HL-60 (cell line): Measurements from ENCODE around the gene ARAP2.

Source experiments
- DNase-seq, 2 experiments: peaks; one replicate each; pipeline ENCODE4 v3.0.0-alpha.2; 2010 to 2020; ENCODE audit warnings: low read depth in 1 of 2, low spot score in 1 of 2
- H3K27ac ChIP-seq: fragments of 250-450 bp; sonication (Bioruptor Pico); replicated peaks from 2 replicates; pipeline ENCODE4 v1.5.1; 2020; ENCODE audit warnings: mild to moderate bottlenecking, moderate library complexity
- H3K27me3 ChIP-seq: fragments of 250-450 bp; sonication (Bioruptor Pico); 2 replicates; pipeline ENCODE4 v1.5.1; 2021; ENCODE audit warnings: mild to moderate bottlenecking, moderate library complexity; ENCODE audit not compliant: insufficient read depth, poor library complexity, severe bottlenecking
- H3K4me3 ChIP-seq: replicated peaks from 2 replicates; pipeline ENCODE4 v1.5.1; 2011; ENCODE audit warnings: mild to moderate bottlenecking, control low read depth, low read length; ENCODE audit not compliant: insufficient read depth
- CTCF ChIP-seq: IDR thresholded peaks from one replicate; pipeline ENCODE4 v1.5.1; 2011; ENCODE audit warnings: low read length, control low read depth, inconsistent platforms; ENCODE audit not compliant: insufficient read depth
- GABPA ChIP-seq: IDR thresholded peaks from 2 replicates; pipeline ENCODE4 v1.6.1; 2012; ENCODE audit warnings: low read depth
- POLR2AphosphoS5 ChIP-seq: IDR thresholded peaks from 2 replicates; pipeline ENCODE4 v1.6.1; 2012; ENCODE audit warnings: low read depth
- SPI1 ChIP-seq: IDR thresholded peaks from 2 replicates; pipeline ENCODE4 v1.6.1; 2012; ENCODE audit warnings: low read depth, mild to moderate bottlenecking, borderline replicate concordance
- TF ChIP-seq, protein P1 (sequence below): IDR thresholded peaks from 2 replicates; pipeline ENCODE4 v1.6.1; 2012; ENCODE audit warnings: low read depth; ENCODE audit not compliant: insufficient replicate concordance

ARAP2 gene

DNA sequence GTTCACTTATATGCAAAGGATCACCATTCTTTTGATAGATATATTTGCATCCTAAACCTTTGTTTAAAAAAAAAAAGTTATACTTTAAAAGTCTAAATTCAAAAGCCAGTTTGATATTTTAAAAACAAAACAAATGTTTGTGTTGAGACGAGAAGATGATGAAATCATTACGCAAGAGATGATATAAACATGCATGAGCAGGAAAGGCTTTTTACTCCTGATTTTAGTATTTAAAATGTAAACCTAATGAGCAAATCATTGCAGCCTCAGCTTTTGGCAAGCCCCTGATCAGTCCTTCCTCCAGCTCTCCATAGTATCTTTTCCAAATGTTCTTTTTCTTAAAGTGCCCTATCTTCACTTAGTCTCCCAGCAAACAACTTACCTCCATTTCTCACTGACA is 115.6 kb downstream of the ARAP2 start:
- Histone ChIP-seq H3K27me3 (no peaks in the 10 kb centered on the region), H3K4me3 (no peak overlapping the region), H3K27ac (no peak overlapping the region)
- TF ChIP-seq POLR2AphosphoS5 = no peak
- no peak for TF ChIP-seq SPI1
- TF ChIP-seq GABPA = no peak
- TF ChIP-seq, protein P1, sequence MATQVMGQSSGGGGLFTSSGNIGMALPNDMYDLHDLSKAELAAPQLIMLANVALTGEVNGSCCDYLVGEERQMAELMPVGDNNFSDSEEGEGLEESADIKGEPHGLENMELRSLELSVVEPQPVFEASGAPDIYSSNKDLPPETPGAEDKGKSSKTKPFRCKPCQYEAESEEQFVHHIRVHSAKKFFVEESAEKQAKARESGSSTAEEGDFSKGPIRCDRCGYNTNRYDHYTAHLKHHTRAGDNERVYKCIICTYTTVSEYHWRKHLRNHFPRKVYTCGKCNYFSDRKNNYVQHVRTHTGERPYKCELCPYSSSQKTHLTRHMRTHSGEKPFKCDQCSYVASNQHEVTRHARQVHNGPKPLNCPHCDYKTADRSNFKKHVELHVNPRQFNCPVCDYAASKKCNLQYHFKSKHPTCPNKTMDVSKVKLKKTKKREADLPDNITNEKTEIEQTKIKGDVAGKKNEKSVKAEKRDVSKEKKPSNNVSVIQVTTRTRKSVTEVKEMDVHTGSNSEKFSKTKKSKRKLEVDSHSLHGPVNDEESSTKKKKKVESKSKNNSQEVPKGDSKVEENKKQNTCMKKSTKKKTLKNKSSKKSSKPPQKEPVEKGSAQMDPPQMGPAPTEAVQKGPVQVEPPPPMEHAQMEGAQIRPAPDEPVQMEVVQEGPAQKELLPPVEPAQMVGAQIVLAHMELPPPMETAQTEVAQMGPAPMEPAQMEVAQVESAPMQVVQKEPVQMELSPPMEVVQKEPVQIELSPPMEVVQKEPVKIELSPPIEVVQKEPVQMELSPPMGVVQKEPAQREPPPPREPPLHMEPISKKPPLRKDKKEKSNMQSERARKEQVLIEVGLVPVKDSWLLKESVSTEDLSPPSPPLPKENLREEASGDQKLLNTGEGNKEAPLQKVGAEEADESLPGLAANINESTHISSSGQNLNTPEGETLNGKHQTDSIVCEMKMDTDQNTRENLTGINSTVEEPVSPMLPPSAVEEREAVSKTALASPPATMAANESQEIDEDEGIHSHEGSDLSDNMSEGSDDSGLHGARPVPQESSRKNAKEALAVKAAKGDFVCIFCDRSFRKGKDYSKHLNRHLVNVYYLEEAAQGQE = no peak
- TF ChIP-seq CTCF = no peak
- no peak for DNase-seq

- peak; percentile 5 to 68 for DNase-seq
- Histone ChIP-seq H3K4me3 (no peak overlapping the region), H3K27me3 (no peaks in the 10 kb centered on the region), H3K27ac (peak overlapping the region; percentile 26)
- TF ChIP-seq GABPA (no peak), SPI1 (no peak), CTCF (no peak), POLR2AphosphoS5 (no peak)
- TF ChIP-seq, protein P1 = no peak
Measured at GRCh38 chr4:36123906-36124305, 120.4 kb downstream of the ARAP2 start.

- TF ChIP-seq POLR2AphosphoS5 (no peak; the same call in 1 of the 2 replicates), SPI1 (no peak)
- TF ChIP-seq, protein P1 = no peak
- Histone ChIP-seq H3K27ac (peak overlapping the region; percentile 63), H3K27me3 (no peaks in the 10 kb centered on the region), H3K4me3 (no peak overlapping the region)
- DNase-seq = peak; percentile 11 to 42
Measured at GRCh38 chr4:36115312-36115711, 129.0 kb downstream of the ARAP2 start.

DNA sequence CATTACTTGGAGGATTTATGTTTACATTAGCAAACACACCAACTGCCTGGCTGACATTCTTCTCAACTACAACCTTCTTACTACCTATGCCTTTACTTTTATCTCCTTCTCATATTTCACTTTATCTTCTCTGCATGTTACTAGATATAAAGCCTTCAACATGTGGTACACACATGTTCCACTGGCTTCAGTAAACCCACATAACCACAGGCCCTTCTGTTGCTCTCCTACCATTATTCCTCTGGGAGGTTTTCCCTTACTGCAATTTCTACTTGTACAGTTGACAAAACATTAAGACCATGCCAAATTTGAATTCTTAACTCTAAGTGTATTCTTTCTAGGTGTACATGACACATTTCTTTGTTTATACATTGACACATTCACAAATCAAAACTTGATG is 133.1 kb downstream of the ARAP2 start:
- DNase-seq = no peak
- no peak for TF ChIP-seq CTCF
- no peak for TF ChIP-seq GABPA
- TF ChIP-seq, protein P1 = no peak
- TF ChIP-seq SPI1 = no peak
- Histone ChIP-seq H3K4me3 (no peak overlapping the region), H3K27ac (peak overlapping the region; percentile 39), H3K27me3 (no peaks in the 10 kb centered on the region)
